Esophagus (tissue), 2 donors: Measurements from ENCODE around the gene APOBEC4. TPM values are rescaled to one million over a fixed set of nuclear protein-coding genes. Genes with fewer than 3 reads are reported as not detected.

ENCODE experiments used
- H3K27ac ChIP-seq, 2 donors: one replicate each; pipeline ENCODE4 v1.5.1; 2013; ENCODE audit warnings: low read depth in 2 of 2, mild to moderate bottlenecking in 2 of 2, inconsistent platforms in 1 of 2, low read length in 1 of 2, moderate library complexity in 1 of 2
- H3K27me3 ChIP-seq, 2 donors: one replicate each; pipeline ENCODE4 v1.6.1; 2013; ENCODE audit warnings: low read length in 2 of 2, control low read depth in 1 of 2, mild to moderate bottlenecking in 1 of 2; ENCODE audit not compliant: insufficient read depth in 2 of 2, control insufficient read depth in 1 of 2
- H3K36me3 ChIP-seq, 2 donors: one replicate each; pipeline ENCODE4 v1.6.1; 2013; ENCODE audit warnings: low read length in 1 of 2; ENCODE audit not compliant: control insufficient read depth in 2 of 2, insufficient read depth in 2 of 2
- H3K4me1 ChIP-seq, 2 donors: one replicate each; pipeline ENCODE4 v1.6.1; 2013; ENCODE audit warnings: low read length in 1 of 2; ENCODE audit not compliant: control insufficient read depth in 2 of 2, insufficient read depth in 2 of 2
- H3K4me3 ChIP-seq, 2 donors: one replicate each; pipeline ENCODE4 v1.5.1; 2013; ENCODE audit warnings: low read length in 2 of 2, mild to moderate bottlenecking in 2 of 2, low read depth in 1 of 2, moderate library complexity in 1 of 2
- H3K9me3 ChIP-seq, 2 donors: one replicate each; pipeline ENCODE4 v1.6.1; 2013; ENCODE audit warnings: mild to moderate bottlenecking in 2 of 2, low read depth in 1 of 2, low read length in 1 of 2, moderate library complexity in 1 of 2; ENCODE audit not compliant: control insufficient read depth in 2 of 2, insufficient read depth in 1 of 2
- WGBS, 2 donors: extraction: QIAGEN DNeasy Blood & Tissue Kit; methylation state at CpG; one replicate each; pipeline ENCODE4 v1.1.7; 2013; 5-methylcytosine and 5-hydroxymethylcytosine counted together
- polyA plus RNA-seq, 2 donors: library from polyadenylated mRNA; stranded (reverse); fragments of 200-250 nt; gene quantifications; one replicate each; pipeline ENCODE4 v1.2.3, GENCODE V29; 2013
- donor health status: healthy with polysubstance abuse.
- donor health status: Bipolar disorder and iron deficiency.

APOBEC4 gene
- polyA plus RNA-seq, 2 donors, result not detected

- H3K4me1 ChIP-seq, result no peaks in the 10 kb centered on the region
- no peaks in the 10 kb centered on the region for H3K36me3 ChIP-seq
- WGBS, 2 donors, result 79 to 81% methylated on average over 1 of the region's 1 CpG
- no peaks in the 10 kb centered on the region for H3K27me3 ChIP-seq
- H3K27ac ChIP-seq, result no peak overlapping the region
- no peak overlapping the region for H3K4me3 ChIP-seq
- H3K9me3 ChIP-seq, result no peaks in the 10 kb centered on the region
These were observed 1.0 kb downstream of the APOBEC4 start for GRCh38 chr1:183652107-183652506.

GRCh38 chr1:183651612-183652011 lies 1.5 kb downstream of the APOBEC4 start:
- 80 to 82% methylated on average over 5 of the region's 5 CpGs for WGBS, 2 donors
- Histone ChIP-seq H3K4me1 (no peaks in the 10 kb centered on the region), H3K36me3 (no peaks in the 10 kb centered on the region), H3K27ac (no peak overlapping the region), H3K9me3 (no peaks in the 10 kb centered on the region), H3K27me3 (no peaks in the 10 kb centered on the region), H3K4me3 (no peak overlapping the region)

GRCh38 chr1:183648042-183648441 lies 5.1 kb downstream of the APOBEC4 start:
- no peak overlapping the region for H3K27ac ChIP-seq
- no peaks in the 10 kb centered on the region for H3K9me3 ChIP-seq
- no peaks in the 10 kb centered on the region for H3K4me1 ChIP-seq
- no peaks in the 10 kb centered on the region for H3K36me3 ChIP-seq
- WGBS, 2 donors, result 94 to 96% methylated on average over 8 of the region's 8 CpGs
- no peak overlapping the region for H3K4me3 ChIP-seq
- H3K27me3 ChIP-seq, result no peaks in the 10 kb centered on the region

- Histone ChIP-seq H3K27ac (no peak overlapping the region), H3K27me3 (no peaks in the 10 kb centered on the region), H3K9me3 (no peaks in the 10 kb centered on the region), H3K4me3 (no peak overlapping the region), H3K4me1 (no peaks in the 10 kb centered on the region), H3K36me3 (no peaks in the 10 kb centered on the region)
These were observed 6.3 kb downstream of the APOBEC4 start for GRCh38 chr1:183646776-183647175.

GRCh38 chr1:183645531-183645930 lies 7.6 kb downstream of the APOBEC4 start:
- 75 to 86% methylated on average over 5 of the region's 5 CpGs for WGBS, 2 donors
- no peaks in the 10 kb centered on the region for H3K9me3 ChIP-seq
- no peak overlapping the region for H3K27ac ChIP-seq
- H3K4me1 ChIP-seq, result no peaks in the 10 kb centered on the region
- no peaks in the 10 kb centered on the region for H3K27me3 ChIP-seq
- no peaks in the 10 kb centered on the region for H3K36me3 ChIP-seq
- H3K4me3 ChIP-seq, result no peak overlapping the region

- Histone ChIP-seq H3K27me3 (no peaks in the 10 kb centered on the region), H3K4me3 (no peak overlapping the region), H3K36me3 (no peaks in the 10 kb centered on the region), H3K9me3 (no peaks in the 10 kb centered on the region), H3K4me1 (no peaks in the 10 kb centered on the region), H3K27ac (no peak overlapping the region)
- WGBS, 2 donors, result 82 to 85% methylated on average over 3 of the region's 3 CpGs
These were observed 10.9 kb downstream of the APOBEC4 start for GRCh38 chr1:183642166-183642565.

GRCh38 chr1:183640193-183640592 lies 12.9 kb downstream of the APOBEC4 start:
- peaks cover 0 to 3% of the 10 kb centered on the region in 2 donors for H3K4me1 ChIP-seq
- 37 to 41% methylated on average over 1 of the region's 1 CpG for WGBS, 2 donors
- no peak overlapping the region for H3K27ac ChIP-seq
- H3K36me3 ChIP-seq, result no peaks in the 10 kb centered on the region
- no peaks in the 10 kb centered on the region for H3K27me3 ChIP-seq
- H3K4me3 ChIP-seq, result no peak overlapping the region
- H3K9me3 ChIP-seq, result no peaks in the 10 kb centered on the region

GRCh38 chr1:183638649-183639387 lies 14.3 kb downstream of the APOBEC4 start:
- Histone ChIP-seq H3K27ac (no peak overlapping the region), H3K9me3 (no peaks in the 10 kb centered on the region), H3K4me1 (peaks cover 0 to 3% of the 10 kb centered on the region in 2 donors), H3K27me3 (no peaks in the 10 kb centered on the region), H3K36me3 (no peaks in the 10 kb centered on the region), H3K4me3 (no peak overlapping the region)
- 81 to 84% methylated on average over 7 of the region's 7 CpGs for WGBS, 2 donors

GRCh38 chr1:183636783-183637182 lies 16.3 kb downstream of the APOBEC4 start:
- WGBS, 2 donors, result 56 to 69% methylated on average over 5 of the region's 5 CpGs
- H3K4me3 ChIP-seq, result peak overlapping the region in 1 of 2 donors; percentile 87

GRCh38 chr1:183636334-183636682 lies 16.8 kb downstream of the APOBEC4 start:
- Histone ChIP-seq H3K27me3 (no peaks in the 10 kb centered on the region), H3K4me3 (peak overlapping the region; percentile 71 to 87), H3K36me3 (no peaks in the 10 kb centered on the region), H3K4me1 (peaks cover 0 to 3% of the 10 kb centered on the region in 2 donors), H3K27ac (peak overlapping the region in 1 of 2 donors; percentile 78), H3K9me3 (no peaks in the 10 kb centered on the region)
- WGBS, 2 donors, result 5% methylated on average over 15 of the region's 15 CpGs

More at GRCh38 chr1:183636783-183637182, 16.3 kb downstream of the APOBEC4 start:
- H3K4me1 ChIP-seq, result peaks cover 0 to 3% of the 10 kb centered on the region in 2 donors
- no peaks in the 10 kb centered on the region for H3K27me3 ChIP-seq
- H3K27ac ChIP-seq, result no peak overlapping the region
- H3K36me3 ChIP-seq, result no peaks in the 10 kb centered on the region
- no peaks in the 10 kb centered on the region for H3K9me3 ChIP-seq
